ENCODE measurements around the gene KCNK13. TPM values are rescaled to one million over a fixed set of nuclear protein-coding genes. Genes with fewer than 3 reads are reported as not detected.

The KCNK13 gene
- total RNA-seq, 1 donor from 2014 or later: not detected

- no peaks in the 10 kb centered on the region for H3K27me3 ChIP-seq
- no peaks in the 10 kb centered on the region for H3K9me3 ChIP-seq
- intact Hi-C loops (cut with DNase I): no loop called here
- no peak overlapping the region for H3K27ac ChIP-seq
- no peaks in the 10 kb centered on the region for H3K4me1 ChIP-seq
- H3K4me3 ChIP-seq: no peak overlapping the region
- no peak for TF ChIP-seq CTCF (IDR thresholded peaks at IDR 0.05)
- no peak for TF ChIP-seq POLR2A (IDR thresholded peaks at IDR 0.05)
- TF ChIP-seq POLR2AphosphoS5 (IDR thresholded peaks at IDR 0.05; ENCODE audit: insufficient read depth in 1 of 2, low read depth in 1 of 2): no peak
- no peak for DNase-seq (ENCODE audit: extremely low spot score in 2 of 2)
- no peaks in the 10 kb centered on the region for H3K36me3 ChIP-seq
Observed at GRCh38 chr14:90175631-90176030, 113.8 kb downstream of the KCNK13 start.

- DNase-seq (ENCODE audit: extremely low spot score in 2 of 2): no peak
- no peaks in the 10 kb centered on the region for H3K4me1 ChIP-seq
- no peak for TF ChIP-seq POLR2A (IDR thresholded peaks at IDR 0.05)
- no peak for TF ChIP-seq POLR2AphosphoS5 (IDR thresholded peaks at IDR 0.05; ENCODE audit: insufficient read depth in 1 of 2, low read depth in 1 of 2)
- no peak for TF ChIP-seq CTCF (IDR thresholded peaks at IDR 0.05)
- H3K4me3 ChIP-seq: no peak overlapping the region
- H3K27me3 ChIP-seq: no peaks in the 10 kb centered on the region
- H3K27ac ChIP-seq: no peak overlapping the region
- no peaks in the 10 kb centered on the region for H3K36me3 ChIP-seq
- intact Hi-C loops (cut with DNase I): no loop called here
- H3K9me3 ChIP-seq: no peaks in the 10 kb centered on the region
Observed at GRCh38 chr14:90177539-90178189, 115.9 kb downstream of the KCNK13 start.

GRCh38 chr14:90179357-90179756, 117.6 kb downstream of the KCNK13 start:
- no peak for DNase-seq (ENCODE audit: extremely low spot score in 2 of 2)
- intact Hi-C loops (cut with DNase I): no loop called here
- no peaks in the 10 kb centered on the region for H3K36me3 ChIP-seq
- H3K9me3 ChIP-seq: no peaks in the 10 kb centered on the region
- H3K27me3 ChIP-seq: no peaks in the 10 kb centered on the region
- no peak overlapping the region for H3K27ac ChIP-seq
- H3K4me1 ChIP-seq: no peaks in the 10 kb centered on the region
- no peak for TF ChIP-seq POLR2AphosphoS5 (IDR thresholded peaks at IDR 0.05; ENCODE audit: insufficient read depth in 1 of 2, low read depth in 1 of 2)
- no peak for TF ChIP-seq CTCF (IDR thresholded peaks at IDR 0.05)
- TF ChIP-seq POLR2A (IDR thresholded peaks at IDR 0.05): no peak
- H3K4me3 ChIP-seq: no peak overlapping the region

DNA sequence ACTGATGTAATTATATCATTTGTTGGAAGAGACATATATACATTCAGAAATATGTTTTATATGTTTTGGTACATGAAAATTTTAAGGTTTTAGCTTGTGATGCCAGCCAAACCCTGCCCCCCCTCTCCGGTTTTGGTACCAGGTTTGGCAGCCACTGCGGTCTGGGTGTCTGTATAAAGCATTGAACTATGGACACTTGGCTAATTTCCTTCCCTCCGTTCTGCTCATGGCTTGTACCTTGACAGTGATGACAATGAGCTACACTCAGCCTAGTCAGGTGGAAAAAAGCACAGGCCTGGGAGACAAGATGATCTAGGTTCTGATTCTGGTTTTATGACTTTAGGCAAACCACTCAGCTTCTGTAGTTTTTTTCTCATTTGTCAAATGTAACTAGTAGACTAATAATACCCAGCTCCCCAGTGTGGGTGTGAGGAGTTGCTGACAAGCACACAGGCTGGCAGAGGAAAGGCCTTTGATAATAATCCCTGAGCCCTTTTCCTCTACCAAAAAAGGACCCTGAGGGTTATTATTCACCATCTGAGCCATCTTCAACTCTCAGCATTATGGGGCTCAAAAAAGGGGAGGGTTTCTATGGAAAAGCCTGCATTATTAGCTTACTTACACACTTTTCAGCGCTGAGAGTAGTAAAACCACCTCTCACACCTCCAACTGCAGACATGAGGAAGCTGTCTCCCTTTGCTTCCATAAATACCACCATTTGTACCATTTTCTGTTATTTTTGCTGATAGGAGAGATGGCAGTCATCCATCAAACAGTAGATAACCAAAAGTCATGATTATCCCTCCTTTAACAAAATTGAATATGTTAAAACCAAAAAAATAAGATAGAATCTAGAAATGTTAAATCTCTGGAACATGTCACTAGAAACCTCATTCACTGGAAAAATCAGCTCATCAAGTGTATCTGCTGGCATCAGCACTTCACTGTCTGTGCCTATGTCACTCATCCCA, 118.3 kb downstream of the KCNK13 start:
- Histone ChIP-seq H3K36me3 (no peaks in the 10 kb centered on the region), H3K9me3 (no peaks in the 10 kb centered on the region), H3K27ac (no peak overlapping the region), H3K4me3 (no peak overlapping the region), H3K27me3 (no peaks in the 10 kb centered on the region), H3K4me1 (no peaks in the 10 kb centered on the region)
- intact Hi-C loops (cut with DNase I): no loop called here
- DNase-seq (ENCODE audit: extremely low spot score in 2 of 2): no peak
- TF ChIP-seq CTCF (IDR thresholded peaks at IDR 0.05) (no peak), POLR2A (IDR thresholded peaks at IDR 0.05) (no peak), POLR2AphosphoS5 (IDR thresholded peaks at IDR 0.05; ENCODE audit: insufficient read depth in 1 of 2, low read depth in 1 of 2) (no peak)

All from vagina (tissue), 2 donors.